GM12878 (cell line): ENCODE data around the gene TMC6. TPM values are rescaled to one million over a fixed set of nuclear protein-coding genes. Genes with fewer than 3 reads are reported as not detected.

Experiments
- ATAC-seq: fragments of 200-7000 bp; cut with Tn5 transposase; 3 replicates; pipeline ENCODE4 v1.9.1; 2020; ENCODE audit warnings: mild to moderate bottlenecking, moderate library complexity
- BruUV-seq: library from RNA; stranded (reverse); fragments of 400-500 nt; replicated peaks from 2 replicates; lab custom pipeline; 2021; lab: Mats Ljungman, UMichigan
- CTCF ChIA-PET: fragments of 300-600 bp; sonication (Branson Sonifier 250); formaldehyde crosslinking; extraction: SDS; loops from one replicate; lab custom pipeline; 2021; ENCODE audit warnings: inconsistent platforms; lab: Yijun Ruan, JAX
- POLR2A ChIA-PET: fragments of 350-600 bp; formaldehyde crosslinking; extraction: SDS; loops from one replicate; lab custom pipeline; 2021; ENCODE audit warnings: inconsistent platforms; lab: Charles Lee
- RAD21 ChIA-PET: fragments of 300-600 bp; sonication (Branson Sonifier 250); formaldehyde crosslinking; loops from one replicate; lab custom pipeline; 2023; ENCODE audit warnings: antibody characterized with exemption; ENCODE audit not compliant: unreplicated experiment; lab: Charles Lee
- SMC1A ChIA-PET: fragments of 300-600 bp; sonication (Branson Sonifier 250); formaldehyde crosslinking; loops from one replicate; lab custom pipeline; 2023; ENCODE audit not compliant: unreplicated experiment, uncharacterized antibody; lab: Charles Lee
- DNase-seq: peaks from one replicate; pipeline ENCODE4 v3.0.0-alpha.2; 2011; ENCODE audit warnings: low read depth, low spot score
- FAIRE-seq: peaks from 3 replicates; lab custom pipeline; 2011; peaks lifted over from hg19 to GRCh38; lab: Jason Lieb, UNC
- H2AFZ ChIP-seq: 2 replicates; pipeline ENCODE4 v1.6.0; 2011; ENCODE audit warnings: low read depth, low read length, control low read depth; ENCODE audit not compliant: control insufficient read depth
- H3K27ac ChIP-seq: 2 replicates; pipeline ENCODE4 v1.5.1; 2011; ENCODE audit warnings: control low read depth; ENCODE audit not compliant: control insufficient read depth, insufficient read depth
- H3K27me3 ChIP-seq, 2 experiments: replicated peaks in 1 of 2; 2 replicates each; pipeline versions ENCODE4 v1.6.0 to v1.6.1; 2011; ENCODE audit warnings: low read length in 1 of 2; ENCODE audit not compliant: control insufficient read depth in 2 of 2, insufficient read depth in 2 of 2
- H3K36me3 ChIP-seq, 2 experiments: 2 replicates each; pipeline ENCODE4 v1.5.1; 2011; ENCODE audit warnings: low read length in 1 of 2; ENCODE audit not compliant: control insufficient read depth in 2 of 2, insufficient read depth in 2 of 2
- H3K4me1 ChIP-seq: 2 replicates; pipeline ENCODE4 v1.6.1; 2011; ENCODE audit warnings: mild to moderate bottlenecking, low read length, moderate library complexity, mixed read lengths; ENCODE audit not compliant: control insufficient read depth, insufficient read depth
- H3K4me2 ChIP-seq: 2 replicates; pipeline ENCODE4 v1.6.0; 2011; ENCODE audit warnings: control low read depth; ENCODE audit not compliant: control insufficient read depth, insufficient read depth
- H3K4me3 ChIP-seq: fragments of 200-600 bp; sonication (generic); 2 replicates; pipeline ENCODE4 v1.5.1; 2016
- H3K79me2 ChIP-seq: 2 replicates; pipeline ENCODE4 v1.6.0; 2011; ENCODE audit warnings: low read length; ENCODE audit not compliant: control insufficient read depth, insufficient read depth
- H3K9ac ChIP-seq: 2 replicates; pipeline ENCODE4 v1.8.0; 2011; ENCODE audit warnings: low read length, control low read depth, mixed read lengths; ENCODE audit not compliant: control insufficient read depth, insufficient read depth
- H3K9me3 ChIP-seq: replicated peaks from 3 replicates; pipeline ENCODE4 v1.5.1; 2011; ENCODE audit warnings: mild to moderate bottlenecking, low read length; ENCODE audit not compliant: control insufficient read depth, insufficient read depth
- H4K20me1 ChIP-seq: 2 replicates; pipeline ENCODE4 v1.6.0; 2011; ENCODE audit not compliant: control insufficient read depth, insufficient read depth
- BCL11A ChIP-seq: IDR thresholded peaks from 2 replicates; pipeline ENCODE4 v1.6.1; 2011; ENCODE audit warnings: low read depth, low read length
- BCL3 ChIP-seq: IDR thresholded peaks from 2 replicates; pipeline ENCODE4 v1.6.1; 2011; ENCODE audit warnings: borderline replicate concordance, low read depth, mild to moderate bottlenecking, moderate library complexity, low read length; ENCODE audit not compliant: insufficient read depth, poor library complexity, severe bottlenecking
- CHD2 ChIP-seq: IDR thresholded peaks from 2 replicates; pipeline ENCODE4 v1.6.1; 2011; ENCODE audit warnings: low read depth, low read length, improper control_type of control experiment, borderline replicate concordance
- E2F4 ChIP-seq: IDR thresholded peaks from 2 replicates; pipeline ENCODE4 v1.6.1; 2012; ENCODE audit warnings: low read depth, low read length, improper control_type of control experiment
- ETV6 ChIP-seq, 2 experiments: fragments of 450-650 bp in 1 of 2; IDR thresholded peaks in 1 of 2; conservative IDR thresholded peaks in 1 of 2; 2 replicates each; pipeline ENCODE4 v1.6.1; 2014; ENCODE audit warnings: antibody characterized with exemption in 1 of 2, borderline replicate concordance in 1 of 2, low read depth in 1 of 2, mild to moderate bottlenecking in 1 of 2, moderate library complexity in 1 of 2
- GATAD2B ChIP-seq: fragments of 450-650 bp; conservative IDR thresholded peaks from 2 replicates; pipeline ENCODE4 v1.6.1; 2017; ENCODE audit warnings: low read depth, mild to moderate bottlenecking, moderate library complexity
- IKZF2 ChIP-seq, 2 experiments: fragments of 450-650 bp; IDR thresholded peaks; 2 replicates each; pipeline ENCODE4 v1.6.1; 2017; ENCODE audit warnings: mild to moderate bottlenecking in 2 of 2, moderate library complexity in 2 of 2
- IRF3 ChIP-seq: fragments of 450-650 bp; IDR thresholded peaks from 2 replicates; pipeline ENCODE4 v1.6.1; 2014; ENCODE audit warnings: mild to moderate bottlenecking
- KDM1A ChIP-seq: fragments of 200-600 bp; sonication (generic); IDR thresholded peaks from 2 replicates; pipeline ENCODE4 v1.6.1; 2016; ENCODE audit warnings: borderline replicate concordance
- POLR2A ChIP-seq: IDR thresholded peaks from 2 replicates; pipeline ENCODE4 v1.6.1; 2011; ENCODE audit warnings: low read depth, mild to moderate bottlenecking, low read length
- RELA ChIP-seq: fragments of 450-650 bp; IDR thresholded peaks from 2 replicates; pipeline ENCODE4 v1.8.0; 2014; ENCODE audit warnings: borderline replicate concordance; ENCODE audit not compliant: partially characterized antibody
- SRF ChIP-seq, 2 experiments: IDR thresholded peaks; 2 replicates each; pipeline ENCODE4 v1.6.1; 2011; ENCODE audit warnings: low read depth in 2 of 2, low read length in 2 of 2, mild to moderate bottlenecking in 1 of 2, moderate library complexity in 1 of 2
- ZBED1 ChIP-seq: IDR thresholded peaks from 2 replicates; pipeline ENCODE4 v1.6.1; 2016; ENCODE audit warnings: borderline replicate concordance
- ZNF687 ChIP-seq: fragments of 450-650 bp; IDR thresholded peaks from 2 replicates; pipeline ENCODE4 v1.6.1; 2017; ENCODE audit warnings: mild to moderate bottlenecking, moderate library complexity
- WGBS: methylation state at CpG from one replicate; pipeline ENCODE4 v1.1.6; 2016; ENCODE audit warnings: low lambda C conversion rate; ENCODE audit not compliant: insufficient replicate concordance, insufficient coverage; ENCODE audit errors: missing lambda C conversion rate; 5-methylcytosine and 5-hydroxymethylcytosine counted together
- in situ Hi-C: fragments of 300-500 bp; cut with MboI; formaldehyde crosslinking; loops from 9 replicates; pipeline ENCODE4 v1.14.3; 2018; ENCODE audit warnings: mixed read lengths
- intact Hi-C: fragments of 100-400 bp; cut with micrococcal nuclease; formaldehyde crosslinking; loops from one replicate; pipeline ENCODE4 v1.14.2; 2022; ENCODE audit not compliant: unreplicated experiment
- polyA plus RNA-seq, 11 experiments: library from polyadenylated mRNA; depleted of rRNA in 4 of 11; unstranded in 6 of 11; stranded (reverse) in 5 of 11; fragments of >200 nt; fragmentation: Nextera tagmentation in 4 of 11; fragmentation: Illumina TruSeq in 1 of 11; extraction: Ambion mirVana in 4 of 11; extraction: Trizol in 1 of 11; gene quantifications; 1 replicate in 1 of 11; 2 replicates in 10 of 11; pipeline versions ENCODE4 v1.2.1 to v1.2.3, GENCODE V29; 2011 to 2016; ENCODE audit warnings: inconsistent platforms in 2 of 11, missing spikeins in 2 of 11, low read depth in 1 of 11
- total RNA-seq, 4 experiments: library from RNA; depleted of rRNA in 3 of 4; stranded (reverse); fragments of >200 nt in 3 of 4; fragmentation: Illumina TruSeq in 1 of 4; extraction: Trizol in 1 of 4; gene quantifications; 2 replicates each; pipeline versions ENCODE4 v1.2.1 to v1.2.3, GENCODE V29; 2013 to 2021

Gene TMC6
- total and polyA plus RNA-seq, 10 of the 15 experiments (the other 5 are each of a cell fraction or from before 2014, with no cell fraction given) = 1.9 to 232 (median 60.6) TPM

GRCh38 chr17:78116411-78116810 is 12.1 kb downstream of the TMC6 start:
- H2AFZ ChIP-seq = no peak overlapping the region
- ATAC-seq (no peak), FAIRE-seq (no peak), DNase-seq (no peak)
- POLR2A ChIA-PET = interaction anchor here (0.6 to 0.7 kb wide), 2 partner anchors 9 to 21 kb away, joined by 3 to 4 read pairs; no protein-coding TSS in a partner anchor
- H3K4me2 ChIP-seq = no peak overlapping the region
- H3K27ac ChIP-seq = no peak overlapping the region
- no peaks in the 10 kb centered on the region for H3K9me3 ChIP-seq
- RAD21 ChIA-PET = interaction anchor here (0.6 to 1.0 kb wide), 6 partner anchors 8 to 203 kb away, joined by 3 to 5 read pairs (median 3); no protein-coding TSS in a partner anchor
- peaks cover 5% of the 10 kb centered on the region; the same call in 1 of the 2 replicates for H4K20me1 ChIP-seq
- no peak overlapping the region for H3K9ac ChIP-seq
- intact Hi-C loops = no loop called here
- H3K4me3 ChIP-seq = no peak overlapping the region
- H3K27me3 ChIP-seq = no peaks in the 10 kb centered on the region
- BruUV-seq = no TSS peak
- SMC1A ChIA-PET = interaction anchor here (1.0 kb wide), 1 partner anchor 9 kb away, joined by 5 read pairs; no protein-coding TSS in a partner anchor
- CTCF ChIA-PET = interaction anchor here (1.6 kb wide), 2 partner anchors 19 to 59 kb away, joined by 5 to 10 read pairs; no protein-coding TSS in a partner anchor
- in situ Hi-C loops = no loop called here
- H3K79me2 ChIP-seq = peaks cover 10% of the 10 kb centered on the region
- peaks cover 33% of the 10 kb centered on the region for H3K4me1 ChIP-seq
- no peak for TF ChIP-seq BCL11A
- no peak for TF ChIP-seq GATAD2B
- no peak for TF ChIP-seq RELA
- TF ChIP-seq ETV6 (conservative IDR thresholded peaks at IDR 0.05 in 1 of 2, IDR thresholded peaks at IDR 0.05 in 1 of 2; ENCODE audit: borderline replicate concordance in 1 of 2, low read depth in 1 of 2) = no peak
- TF ChIP-seq ZBED1 = no peak
- TF ChIP-seq SRF (IDR thresholded peaks at IDR 0.05; ENCODE audit: low read depth in 2 of 2, low read length in 2 of 2) = no peak
- no peak for TF ChIP-seq E2F4
- no peak for TF ChIP-seq IRF3
- TF ChIP-seq ZNF687 = no peak
- TF ChIP-seq BCL3 = no peak
- TF ChIP-seq CHD2 = no peak
- TF ChIP-seq KDM1A = no peak
- no peak for TF ChIP-seq POLR2A
- no peak for TF ChIP-seq IKZF2 (IDR thresholded peaks at IDR 0.05)
- 92% methylated on average over 9 of the region's 9 CpGs for WGBS
- H3K36me3 ChIP-seq = peaks cover 29 to 30% of the 10 kb centered on the region in 2 experiments
